GM23248 (cell line): ENCODE measurements around the gene C1orf115.

Experiments used
- EZH2 ChIP-seq: fragments of 200-600 bp; sonication (generic); IDR thresholded peaks from 2 replicates; pipeline ENCODE4 v1.6.1; 2018; ENCODE audit warnings: antibody characterized with exemption, mild to moderate bottlenecking; ENCODE audit not compliant: insufficient read depth, poor library complexity, severe bottlenecking
- EZH2phosphoT487 ChIP-seq: fragments of 200-600 bp; sonication (generic); IDR thresholded peaks from 2 replicates; pipeline ENCODE4 v1.6.1; 2018; ENCODE audit warnings: antibody characterized with exemption, moderate library complexity, mild to moderate bottlenecking, low read depth; ENCODE audit not compliant: insufficient read depth

DNA sequence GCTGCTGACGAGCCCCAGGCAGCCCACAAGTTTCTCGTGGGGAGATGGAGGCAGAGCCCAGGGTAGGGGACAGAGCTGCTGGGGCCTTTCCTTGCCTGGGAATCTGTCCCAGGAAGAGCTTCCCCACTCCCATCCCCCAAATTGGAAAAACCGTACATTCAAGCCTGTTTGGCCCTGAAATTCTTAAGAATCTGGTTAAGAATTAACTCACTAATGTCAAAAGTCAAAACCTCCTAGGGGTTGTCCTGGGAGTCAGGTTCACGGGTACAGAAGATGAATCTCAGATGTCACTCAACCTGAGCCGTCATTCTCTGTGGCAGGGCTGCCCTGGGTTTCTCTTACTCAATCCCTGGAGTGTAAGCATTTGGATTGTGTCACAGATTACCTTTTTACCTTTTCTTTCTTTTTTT, 8.4 kb downstream of the C1orf115 start:
- no peak for TF ChIP-seq EZH2
- TF ChIP-seq EZH2phosphoT487: no peak
